Smooth muscle cell (in vitro differentiated cells): ENCODE results near the gene RASA3. TPM values are rescaled to one million over a fixed set of nuclear protein-coding genes. Genes with fewer than 3 reads are reported as not detected.

Experiments used
- DNase-seq: peaks from one replicate; lab custom pipeline; 2025; ENCODE audit not compliant: unreplicated experiment; lab: John Stamatoyannopoulos, UW
- H2AFZ ChIP-seq: fragments of 200-600 bp; sonication (generic); 2 replicates; pipeline ENCODE4 v1.6.0; 2016; ENCODE audit warnings: antibody characterized with exemption, low read depth, mild to moderate bottlenecking
- H3F3A ChIP-seq: fragments of 200-600 bp; sonication (generic); 2 replicates; pipeline ENCODE4 v1.6.0; 2017; ENCODE audit warnings: antibody characterized with exemption, low read depth
- H3K27ac ChIP-seq: fragments of 200-600 bp; sonication (generic); 2 replicates; pipeline ENCODE4 v1.5.1; 2016; ENCODE audit warnings: low read depth, mild to moderate bottlenecking
- H3K27me3 ChIP-seq: fragments of 200-600 bp; sonication (generic); 2 replicates; pipeline ENCODE4 v1.6.1; 2016; ENCODE audit warnings: low read depth, mild to moderate bottlenecking
- H3K36me3 ChIP-seq: fragments of 200-600 bp; sonication (generic); 2 replicates; pipeline ENCODE4 v1.5.1; 2016; ENCODE audit warnings: low read depth
- H3K4me1 ChIP-seq: fragments of 200-600 bp; sonication (generic); 2 replicates; pipeline ENCODE4 v1.5.1; 2016; ENCODE audit warnings: low read depth
- H3K4me2 ChIP-seq: fragments of 200-600 bp; sonication (generic); 2 replicates; pipeline ENCODE4 v1.6.0; 2016; ENCODE audit warnings: mild to moderate bottlenecking
- H3K4me3 ChIP-seq: fragments of 200-600 bp; sonication (generic); 2 replicates; pipeline ENCODE4 v1.5.1; 2016; ENCODE audit warnings: mild to moderate bottlenecking
- H3K79me2 ChIP-seq: fragments of 200-600 bp; sonication (generic); 2 replicates; pipeline ENCODE4 v1.6.0; 2016; ENCODE audit warnings: low read depth, mild to moderate bottlenecking
- H3K9ac ChIP-seq: fragments of 200-600 bp; sonication (generic); 2 replicates; pipeline ENCODE4 v1.6.0; 2016; ENCODE audit warnings: low read depth
- H3K9me3 ChIP-seq: fragments of 200-600 bp; sonication (generic); replicated peaks from 2 replicates; pipeline ENCODE4 v1.5.1; 2016; ENCODE audit warnings: low read depth
- H4K20me1 ChIP-seq: fragments of 200-600 bp; sonication (generic); 2 replicates; pipeline ENCODE4 v1.6.0; 2016; ENCODE audit warnings: low read depth
- WGBS: methylation state at CpG from one replicate; pipeline ENCODE4 v1.1.7; 2016; ENCODE audit warnings: low lambda C conversion rate; 5-methylcytosine and 5-hydroxymethylcytosine counted together
- polyA plus RNA-seq: library from polyadenylated mRNA; unstranded; fragments of >200 nt; fragmentation: Nextera tagmentation; extraction: Ambion mirVana; gene quantifications from 2 replicates; pipeline ENCODE4 v1.2.1, GENCODE V29; 2016
- total RNA-seq: library from RNA; depleted of rRNA; stranded (reverse); fragments of >200 nt; gene quantifications from 2 replicates; pipeline ENCODE4 v1.2.3, GENCODE V29; 2014
- TF ChIP-seq, protein P1 (sequence below): fragments of 200-600 bp; sonication (generic); IDR thresholded peaks from 2 replicates; pipeline ENCODE4 v1.5.1; 2017; ENCODE audit warnings: borderline replicate concordance, mild to moderate bottlenecking, antibody characterized with exemption; ENCODE audit not compliant: insufficient read depth, poor library complexity, severe bottlenecking

Gene RASA3
- total and polyA plus RNA-seq, 2 experiments from 2014 or later, result 21.3 to 26.8 TPM

- H3K27me3 ChIP-seq, result no peaks in the 10 kb centered on the region
Measured at GRCh38 chr13:114155320-114155719, 22.9 kb upstream of the RASA3 start.

DNA sequence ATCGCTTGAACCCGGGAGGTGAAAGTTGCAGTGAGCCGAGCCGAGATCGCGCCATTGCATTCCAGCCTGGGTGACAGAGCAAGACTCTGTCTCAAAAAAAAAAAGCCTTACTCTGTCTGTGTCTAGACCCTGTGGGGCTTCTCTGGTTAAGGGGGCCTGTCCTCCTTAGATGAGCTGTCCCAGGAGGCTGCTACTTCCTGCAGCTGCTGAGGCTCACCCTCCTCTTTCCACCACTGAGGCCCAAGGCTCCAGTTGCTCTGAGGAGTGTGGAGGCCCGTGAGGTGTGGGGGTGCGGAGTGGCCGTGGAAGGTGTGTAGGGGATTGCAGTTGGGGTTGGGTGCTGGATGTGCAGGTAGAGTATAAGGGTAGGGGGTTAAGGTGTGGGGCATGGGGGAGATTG lies 22.1 kb upstream of the RASA3 start:
- H3K79me2 ChIP-seq, result no peaks in the 10 kb centered on the region
- H3K4me1 ChIP-seq, result no peaks in the 10 kb centered on the region
- TF ChIP-seq, protein P1, sequence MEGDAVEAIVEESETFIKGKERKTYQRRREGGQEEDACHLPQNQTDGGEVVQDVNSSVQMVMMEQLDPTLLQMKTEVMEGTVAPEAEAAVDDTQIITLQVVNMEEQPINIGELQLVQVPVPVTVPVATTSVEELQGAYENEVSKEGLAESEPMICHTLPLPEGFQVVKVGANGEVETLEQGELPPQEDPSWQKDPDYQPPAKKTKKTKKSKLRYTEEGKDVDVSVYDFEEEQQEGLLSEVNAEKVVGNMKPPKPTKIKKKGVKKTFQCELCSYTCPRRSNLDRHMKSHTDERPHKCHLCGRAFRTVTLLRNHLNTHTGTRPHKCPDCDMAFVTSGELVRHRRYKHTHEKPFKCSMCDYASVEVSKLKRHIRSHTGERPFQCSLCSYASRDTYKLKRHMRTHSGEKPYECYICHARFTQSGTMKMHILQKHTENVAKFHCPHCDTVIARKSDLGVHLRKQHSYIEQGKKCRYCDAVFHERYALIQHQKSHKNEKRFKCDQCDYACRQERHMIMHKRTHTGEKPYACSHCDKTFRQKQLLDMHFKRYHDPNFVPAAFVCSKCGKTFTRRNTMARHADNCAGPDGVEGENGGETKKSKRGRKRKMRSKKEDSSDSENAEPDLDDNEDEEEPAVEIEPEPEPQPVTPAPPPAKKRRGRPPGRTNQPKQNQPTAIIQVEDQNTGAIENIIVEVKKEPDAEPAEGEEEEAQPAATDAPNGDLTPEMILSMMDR, result no peak
- no peak overlapping the region for H2AFZ ChIP-seq
- no peaks in the 10 kb centered on the region for H3K36me3 ChIP-seq
- no peaks in the 10 kb centered on the region for H3K9me3 ChIP-seq
- H3K4me3 ChIP-seq, result no peak overlapping the region
- WGBS, result 92% methylated on average over 9 of the region's 9 CpGs
- no peak overlapping the region for H3K27ac ChIP-seq
- no peak overlapping the region for H3K4me2 ChIP-seq
- no peaks in the 10 kb centered on the region for H3K27me3 ChIP-seq
- no peaks in the 10 kb centered on the region for H3F3A ChIP-seq
- no peak for DNase-seq
- no peak overlapping the region for H3K9ac ChIP-seq
- no peaks in the 10 kb centered on the region for H4K20me1 ChIP-seq

More at GRCh38 chr13:114155320-114155719, 22.9 kb upstream of the RASA3 start:
- no peak overlapping the region for H2AFZ ChIP-seq
- no peaks in the 10 kb centered on the region for H3F3A ChIP-seq
- no CpG with 5 or more reads among the region's 3 CpGs for WGBS
- TF ChIP-seq, protein P1, result no peak
- no peak overlapping the region for H3K4me3 ChIP-seq
- no peak overlapping the region for H3K9ac ChIP-seq
- no peaks in the 10 kb centered on the region for H3K9me3 ChIP-seq
- H3K4me1 ChIP-seq, result no peaks in the 10 kb centered on the region
- no peak overlapping the region for H3K4me2 ChIP-seq
- no peak for DNase-seq
- no peaks in the 10 kb centered on the region for H3K36me3 ChIP-seq
- H4K20me1 ChIP-seq, result no peaks in the 10 kb centered on the region
- H3K27ac ChIP-seq, result no peak overlapping the region
- no peaks in the 10 kb centered on the region for H3K79me2 ChIP-seq

- H3K79me2 ChIP-seq, result no peaks in the 10 kb centered on the region
- H3F3A ChIP-seq, result no peaks in the 10 kb centered on the region
- H3K4me3 ChIP-seq, result no peak overlapping the region
- H3K9ac ChIP-seq, result no peak overlapping the region
- H3K27ac ChIP-seq, result no peak overlapping the region
- H3K4me2 ChIP-seq, result no peak overlapping the region
- DNase-seq, result no peak
- H3K9me3 ChIP-seq, result no peaks in the 10 kb centered on the region
- H3K4me1 ChIP-seq, result no peaks in the 10 kb centered on the region
- H4K20me1 ChIP-seq, result no peaks in the 10 kb centered on the region
- no peaks in the 10 kb centered on the region for H3K27me3 ChIP-seq
- H3K36me3 ChIP-seq, result no peaks in the 10 kb centered on the region
- no peak overlapping the region for H2AFZ ChIP-seq
- WGBS, result 99% methylated on average over 6 of the region's 6 CpGs
- TF ChIP-seq, protein P1, result no peak
Measured at GRCh38 chr13:114153485-114154080, 21.2 kb upstream of the RASA3 start.

- H3K79me2 ChIP-seq, result no peaks in the 10 kb centered on the region
- no peak overlapping the region for H3K9ac ChIP-seq
- no peaks in the 10 kb centered on the region for H3K4me1 ChIP-seq
- H3K27ac ChIP-seq, result no peak overlapping the region
- no peaks in the 10 kb centered on the region for H3F3A ChIP-seq
- DNase-seq, result no peak
- H3K9me3 ChIP-seq, result no peaks in the 10 kb centered on the region
- no peak overlapping the region for H2AFZ ChIP-seq
- 76% methylated on average over 20 of the region's 20 CpGs for WGBS
- no peaks in the 10 kb centered on the region for H3K36me3 ChIP-seq
- H3K4me3 ChIP-seq, result no peak overlapping the region
- H3K27me3 ChIP-seq, result no peaks in the 10 kb centered on the region
- H4K20me1 ChIP-seq, result no peaks in the 10 kb centered on the region
- no peak overlapping the region for H3K4me2 ChIP-seq
- TF ChIP-seq, protein P1, result no peak
Measured at GRCh38 chr13:114152831-114153371, 20.5 kb upstream of the RASA3 start.
